Islet of Langerhans (tissue), 1 donor: ENCODE measurements around the gene OPRD1.
"Not testable (repeated sequence)": the region's sequence is repeated elsewhere in the genome, so short reads cannot be mapped to it uniquely, and the experiment has no call there.

ENCODE experiments used
- FAIRE-seq: peaks from one replicate; lab custom pipeline; 2011; peaks lifted over from hg19 to GRCh38; lab: Jason Lieb, UNC

OPRD1 gene

DNA sequence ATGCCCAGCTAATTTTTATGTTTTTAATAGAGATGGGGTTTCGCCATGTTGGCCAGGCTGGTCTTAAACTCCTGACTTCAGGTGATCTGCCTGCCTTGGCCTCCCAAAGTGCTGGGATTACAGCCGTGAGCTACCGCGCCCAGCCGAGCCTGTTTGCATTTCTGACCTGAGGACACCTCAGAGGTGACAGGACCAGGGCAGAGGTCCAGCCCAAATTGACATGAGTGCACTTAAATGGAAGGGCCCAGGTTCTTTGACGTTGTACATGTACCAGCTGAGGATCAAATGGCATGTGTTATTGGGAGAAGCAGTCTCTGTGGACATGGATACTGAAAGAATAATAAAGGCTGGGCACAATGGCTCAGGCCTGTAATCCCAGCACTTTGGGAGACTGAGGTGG lies 35.2 kb downstream of the OPRD1 start:
- not testable (repeated sequence) for FAIRE-seq

DNA sequence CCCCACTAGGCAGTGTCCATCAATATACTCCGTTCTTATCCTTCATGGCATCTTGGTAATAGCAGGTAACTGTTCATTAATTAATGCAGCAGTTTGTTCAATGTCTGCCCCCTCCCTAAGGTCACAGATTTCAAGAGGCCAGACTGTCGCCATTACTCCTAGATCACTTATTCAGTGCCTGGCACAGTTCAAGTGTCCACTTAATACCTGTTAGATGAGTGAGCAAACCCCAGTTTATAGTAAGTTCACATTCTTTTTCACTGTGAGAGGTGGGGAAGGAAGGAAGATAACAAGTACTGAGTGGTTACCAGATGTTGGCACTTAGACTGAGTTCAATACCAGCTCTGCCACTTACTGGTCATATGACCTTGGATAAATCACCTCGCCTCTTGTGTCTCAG lies 36.4 kb downstream of the OPRD1 start:
- no peak for FAIRE-seq

DNA sequence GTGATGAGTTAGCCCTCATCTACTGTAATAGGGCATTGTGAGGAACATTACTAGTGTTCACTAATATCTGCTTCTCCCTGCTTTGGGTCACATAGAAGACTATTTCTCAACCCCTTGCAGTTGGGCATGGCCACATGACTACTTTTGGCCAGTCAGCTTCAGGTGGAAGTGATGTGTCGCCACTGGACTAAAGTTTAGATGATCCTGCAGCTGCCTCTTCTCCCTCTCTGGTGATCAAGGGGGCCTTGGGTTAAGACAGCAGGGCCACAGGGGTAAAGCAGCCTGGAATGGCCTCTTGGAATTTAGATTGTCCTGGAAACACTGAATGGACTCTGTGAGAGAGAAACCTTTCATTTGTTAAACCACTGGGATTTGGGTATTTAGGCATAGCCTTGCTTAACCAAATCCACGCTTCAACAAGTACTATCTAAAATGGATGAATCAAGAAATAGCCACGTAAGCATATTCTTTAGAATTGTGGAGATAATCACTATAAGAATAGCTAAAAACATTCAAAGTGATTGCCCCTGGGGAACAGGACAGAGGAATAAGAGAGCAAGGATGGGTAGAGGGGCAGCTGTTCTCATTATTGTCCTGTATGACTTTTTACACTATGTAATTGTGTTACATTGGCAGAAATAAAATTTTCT lies 41.2 kb downstream of the OPRD1 start:
- FAIRE-seq = no peak

DNA sequence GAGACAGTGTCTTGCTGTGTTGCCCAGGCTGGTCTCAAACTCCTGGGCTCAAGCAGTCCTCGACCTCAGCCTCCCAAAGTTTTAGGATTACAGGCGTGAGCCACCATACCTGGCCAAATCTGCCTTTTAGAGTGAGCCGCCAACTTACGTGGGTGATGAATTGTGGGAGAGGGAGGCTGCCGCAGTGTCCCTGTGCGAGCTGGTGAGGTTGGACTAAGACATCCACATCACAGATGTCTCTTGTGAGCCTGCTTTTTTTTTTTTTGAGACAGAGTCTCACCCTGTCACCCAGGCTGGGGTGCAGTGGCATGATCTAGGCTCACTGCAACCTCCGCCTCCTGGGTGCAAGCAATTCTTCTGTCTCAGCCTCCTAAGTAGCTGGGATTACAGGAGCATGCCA lies 42.4 kb downstream of the OPRD1 start:
- not testable (repeated sequence) for FAIRE-seq

DNA sequence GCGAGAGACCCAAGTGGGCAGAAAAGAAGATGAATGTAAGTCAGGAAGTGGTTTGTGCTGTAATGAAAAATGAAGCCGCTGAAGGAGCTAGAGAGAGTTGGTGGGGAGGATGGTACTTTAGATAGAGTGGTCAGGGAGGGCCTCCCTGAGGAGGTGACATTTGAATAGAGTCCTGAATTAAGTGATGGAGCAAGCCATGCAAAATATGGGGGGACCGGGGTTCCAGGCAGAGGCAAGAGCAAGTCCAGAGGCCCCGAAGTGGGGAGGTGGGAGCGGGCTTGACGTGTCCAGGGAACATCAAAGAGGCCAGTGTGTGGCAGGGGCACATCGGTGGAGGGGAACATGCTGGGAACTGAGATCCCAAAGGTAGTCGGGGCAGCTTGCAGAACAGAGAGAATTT lies 43.1 kb downstream of the OPRD1 start:
- FAIRE-seq = no peak

DNA sequence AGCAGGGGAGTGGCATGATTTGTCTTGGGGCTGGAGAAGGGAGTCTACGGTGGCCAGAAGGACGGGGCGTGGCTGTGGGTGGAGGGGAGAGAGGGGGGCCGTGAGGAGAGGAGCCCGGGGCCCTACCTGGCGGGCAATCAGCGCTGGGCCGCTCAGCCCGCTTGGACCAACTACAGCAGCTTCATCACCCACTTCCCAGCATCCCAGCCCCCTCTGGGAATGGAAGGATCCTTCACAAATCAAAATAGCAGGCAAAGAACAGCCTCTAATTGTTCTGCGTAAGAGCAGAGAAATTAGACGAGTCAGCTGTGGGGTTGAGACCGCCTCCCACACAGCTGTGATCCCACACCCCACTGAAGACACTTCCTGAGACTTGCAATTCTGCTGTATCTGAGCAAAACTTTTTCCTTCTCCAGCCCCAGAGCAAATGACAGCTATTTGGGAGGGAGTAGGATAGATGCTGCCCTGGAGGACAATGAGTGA lies 43.5 kb downstream of the OPRD1 start:
- FAIRE-seq = no peak

DNA sequence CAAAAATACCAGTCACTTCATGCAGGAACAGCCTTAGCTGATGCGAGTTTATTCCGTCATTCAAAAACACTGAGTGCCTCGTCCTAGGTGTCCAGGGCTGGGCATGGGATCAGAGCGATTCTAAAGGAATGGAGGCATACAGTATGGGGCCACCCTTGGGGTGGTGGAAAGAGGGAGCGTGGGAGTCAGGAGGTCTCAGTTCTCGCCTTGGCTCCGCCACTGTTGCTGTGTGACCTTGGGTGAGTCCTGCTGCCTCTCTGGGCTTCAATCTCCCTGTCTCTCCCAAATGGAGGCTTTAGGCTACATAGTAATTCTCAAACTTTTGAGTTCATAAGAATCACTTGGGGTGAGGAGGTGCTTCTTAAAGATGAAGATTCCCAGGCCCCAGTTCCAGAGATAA lies 44.0 kb downstream of the OPRD1 start:
- no peak for FAIRE-seq

DNA sequence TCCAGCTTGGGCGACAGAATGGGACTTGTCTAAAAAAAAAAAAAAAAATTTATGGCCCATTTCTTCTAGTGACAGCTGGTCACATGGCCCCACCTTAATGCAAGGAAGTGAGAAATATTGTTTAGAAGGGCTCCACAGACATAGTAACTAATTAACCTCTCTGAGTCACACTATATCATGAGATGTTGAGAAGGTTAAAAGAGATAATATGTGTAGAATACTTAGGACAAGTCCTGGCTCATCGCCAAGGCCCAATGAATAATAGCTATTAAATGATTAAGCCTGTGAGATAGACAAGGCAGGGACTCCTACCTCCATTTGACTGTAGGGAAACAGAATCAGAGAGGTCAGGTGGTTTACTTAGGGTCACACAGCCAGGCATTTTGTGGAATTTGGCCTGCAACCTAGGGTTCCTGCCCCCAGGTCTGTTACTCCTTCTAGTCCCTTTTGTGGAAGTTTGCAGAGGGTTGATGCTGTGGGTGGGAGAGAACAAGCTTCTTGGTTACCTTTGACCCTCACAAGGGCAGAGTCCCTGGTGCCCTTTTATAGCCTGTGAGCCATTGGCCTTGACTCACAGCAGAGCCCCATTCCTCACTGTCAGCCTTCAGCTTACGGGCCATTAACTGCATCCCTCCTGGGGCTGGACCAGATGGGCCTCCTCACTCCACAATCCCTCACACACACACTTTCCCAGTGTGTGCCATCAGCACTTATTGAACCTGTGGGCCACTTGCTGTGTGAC lies 48.5 kb downstream of the OPRD1 start:
- no peak for FAIRE-seq

DNA sequence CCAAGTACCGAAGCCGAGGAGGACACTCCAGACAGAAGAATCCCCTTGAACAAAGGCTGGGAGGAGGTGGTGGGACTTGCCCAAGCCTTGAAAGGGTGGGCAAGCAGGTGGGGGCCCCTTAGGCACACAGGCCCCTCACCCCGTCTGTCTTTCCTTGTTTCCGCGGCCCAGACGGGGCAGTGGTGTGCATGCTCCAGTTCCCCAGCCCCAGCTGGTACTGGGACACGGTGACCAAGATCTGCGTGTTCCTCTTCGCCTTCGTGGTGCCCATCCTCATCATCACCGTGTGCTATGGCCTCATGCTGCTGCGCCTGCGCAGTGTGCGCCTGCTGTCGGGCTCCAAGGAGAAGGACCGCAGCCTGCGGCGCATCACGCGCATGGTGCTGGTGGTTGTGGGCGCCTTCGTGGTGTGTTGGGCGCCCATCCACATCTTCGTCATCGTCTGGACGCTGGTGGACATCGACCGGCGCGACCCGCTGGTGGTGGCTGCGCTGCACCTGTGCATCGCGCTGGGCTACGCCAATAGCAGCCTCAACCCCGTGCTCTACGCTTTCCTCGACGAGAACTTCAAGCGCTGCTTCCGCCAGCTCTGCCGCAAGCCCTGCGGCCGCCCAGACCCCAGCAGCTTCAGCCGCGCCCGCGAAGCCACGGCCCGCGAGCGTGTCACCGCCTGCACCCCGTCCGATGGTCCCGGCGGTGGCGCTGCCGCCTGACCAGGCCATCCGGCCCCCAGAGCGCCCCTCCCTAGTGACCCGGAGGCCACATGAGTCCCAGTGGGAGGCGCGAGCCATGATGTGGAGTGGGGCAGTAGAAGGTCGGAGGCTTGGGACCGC lies 50.8 kb downstream of the OPRD1 start:
- no peak for FAIRE-seq

DNA sequence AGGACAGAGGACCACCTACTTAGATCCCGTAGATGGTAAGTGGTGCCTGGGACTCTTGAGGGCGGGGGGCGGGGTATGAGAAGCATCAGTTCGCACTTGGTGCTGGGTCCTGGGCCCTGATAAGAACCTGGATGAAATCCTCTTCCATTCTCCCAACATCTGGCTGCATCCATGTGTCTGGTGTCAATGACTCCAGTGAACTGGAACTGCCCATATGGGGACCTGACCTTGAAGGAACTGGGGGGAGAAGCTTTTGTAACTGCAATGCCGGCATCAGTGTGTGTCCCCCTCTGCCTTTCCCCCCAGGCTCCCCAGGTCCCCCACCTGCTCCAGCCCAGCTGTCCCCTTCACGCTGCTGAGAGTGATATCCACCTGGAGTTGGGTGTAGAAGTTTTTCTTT lies 52.7 kb downstream of the OPRD1 start:
- no peak for FAIRE-seq

DNA sequence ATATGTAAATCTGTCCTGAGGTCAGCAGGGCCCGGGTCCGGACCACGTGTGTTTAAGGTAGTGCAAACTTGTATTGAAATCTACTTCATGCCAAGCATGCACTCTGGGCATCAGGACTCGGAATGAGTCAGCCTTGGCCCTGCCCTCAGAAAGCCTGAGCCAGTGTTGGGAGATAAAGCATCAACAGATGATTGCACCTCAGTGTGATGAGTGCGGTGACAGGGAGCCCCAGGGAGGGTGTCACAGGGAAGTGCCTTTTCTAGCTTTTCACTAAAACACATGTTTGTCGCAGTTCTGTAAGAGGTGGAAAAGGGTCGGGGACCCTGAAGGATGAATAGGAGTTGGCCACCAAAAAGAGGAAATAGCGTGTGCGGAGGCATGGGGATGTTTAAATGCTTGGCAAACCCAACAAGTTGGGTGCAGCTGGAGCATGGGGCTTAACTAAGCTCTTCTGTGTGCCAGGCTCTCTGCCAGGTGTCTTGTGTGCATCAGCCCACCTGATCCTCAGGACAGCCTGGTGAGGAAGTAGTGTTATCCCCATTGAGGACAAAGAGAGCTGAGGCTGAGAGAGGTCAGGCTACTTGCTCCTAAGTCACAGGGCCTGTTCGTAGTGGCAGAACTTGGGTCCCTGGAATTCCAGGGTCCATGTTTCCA lies 54.2 kb downstream of the OPRD1 start:
- no peak for FAIRE-seq

DNA sequence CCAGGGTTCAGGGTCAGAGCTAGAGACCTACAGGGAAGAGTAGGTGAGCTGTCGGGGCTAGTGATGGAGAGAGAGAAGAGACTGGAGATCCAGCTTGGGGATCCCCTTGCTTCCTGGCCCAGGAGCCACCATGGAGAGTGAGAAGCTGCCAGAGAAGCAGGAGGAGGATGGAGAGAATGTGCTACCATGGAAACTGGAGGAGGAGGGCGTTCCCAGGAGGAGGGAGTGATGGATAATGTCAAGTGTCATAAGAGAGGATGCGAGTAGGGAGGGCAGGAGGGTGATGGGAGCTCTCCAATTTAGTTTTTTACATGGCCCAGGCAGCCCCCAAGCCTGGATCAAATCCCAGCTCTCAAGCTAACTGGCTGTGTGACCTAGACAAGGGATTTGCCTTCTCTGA lies 55.9 kb downstream of the OPRD1 start:
- no peak for FAIRE-seq

DNA sequence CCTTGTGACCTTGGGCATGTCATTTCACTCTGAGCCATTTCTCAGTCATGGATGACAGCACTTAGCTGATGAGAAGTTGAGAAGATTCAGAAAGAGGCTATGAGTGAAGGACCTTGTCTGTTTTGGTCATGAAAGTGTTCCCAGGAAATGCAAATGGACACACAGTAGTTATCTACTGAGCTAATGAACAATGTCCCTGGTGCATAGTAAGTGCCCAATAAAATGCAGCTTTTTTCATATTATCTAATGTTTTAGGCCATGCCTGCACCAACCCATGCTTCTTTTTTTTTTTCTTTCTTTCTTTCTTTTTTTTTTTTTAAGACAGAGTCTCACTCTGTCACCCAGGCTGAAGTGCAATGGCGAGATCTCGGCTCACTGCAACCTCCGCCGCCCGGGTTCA lies 58.0 kb downstream of the OPRD1 start:
- no peak for FAIRE-seq

DNA sequence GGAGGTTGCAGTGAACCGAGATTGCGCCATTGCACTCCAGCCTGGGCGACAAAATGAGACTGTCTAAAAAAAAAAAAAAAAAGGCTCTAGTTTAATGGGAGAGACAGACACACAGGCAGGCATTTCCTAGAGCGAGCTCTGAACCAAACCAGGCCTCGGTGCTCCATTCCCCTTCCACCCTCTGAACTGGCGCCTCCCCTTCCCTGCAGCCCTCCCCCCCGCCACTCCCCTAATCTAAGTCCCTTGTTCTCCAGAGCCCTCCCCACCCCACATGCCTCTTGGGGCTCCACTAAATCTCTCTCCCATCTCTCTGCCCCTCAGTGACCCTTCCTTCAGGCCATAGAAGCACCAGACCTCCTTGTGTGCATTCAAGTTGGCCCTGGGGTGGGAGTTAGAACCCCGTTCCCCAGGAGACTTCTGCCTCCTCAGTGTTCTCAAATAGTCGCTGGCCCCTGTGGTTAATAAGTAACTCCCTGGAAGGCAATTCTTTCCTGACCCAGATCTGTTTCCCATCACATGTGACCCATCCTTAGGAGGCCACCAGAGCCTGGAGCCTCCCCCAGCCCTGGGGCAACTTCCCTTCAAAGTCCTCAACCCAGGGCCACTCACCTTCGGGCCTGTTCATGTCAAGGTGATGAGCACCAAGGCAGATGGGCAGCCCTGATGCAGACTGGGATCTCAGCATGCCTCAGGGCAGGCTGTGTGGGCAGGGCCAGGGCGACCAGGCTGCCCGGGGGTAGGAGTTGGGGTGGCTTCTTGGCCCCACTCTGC lies 59.8 kb downstream of the OPRD1 start:
- FAIRE-seq = no peak

DNA sequence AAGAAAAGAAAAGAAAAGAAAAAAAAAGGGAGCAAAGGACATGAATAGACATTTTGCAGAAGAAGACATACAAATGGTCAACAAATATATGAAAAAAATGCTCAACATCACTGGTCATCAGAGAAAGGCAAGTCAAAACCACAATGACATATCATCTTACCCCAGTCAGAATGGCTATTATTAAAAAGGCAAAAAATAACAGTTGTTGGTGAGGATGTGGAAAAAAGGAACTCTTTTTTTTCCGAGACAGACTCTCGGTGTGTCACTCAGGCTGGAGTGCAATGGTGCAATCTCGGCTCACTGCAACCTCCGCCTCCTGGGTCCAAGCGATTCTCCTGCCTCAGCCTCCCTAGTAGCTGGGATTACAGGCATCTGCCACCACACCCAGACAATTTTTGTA lies 63.2 kb downstream of the OPRD1 start:
- FAIRE-seq = not testable (repeated sequence)

DNA sequence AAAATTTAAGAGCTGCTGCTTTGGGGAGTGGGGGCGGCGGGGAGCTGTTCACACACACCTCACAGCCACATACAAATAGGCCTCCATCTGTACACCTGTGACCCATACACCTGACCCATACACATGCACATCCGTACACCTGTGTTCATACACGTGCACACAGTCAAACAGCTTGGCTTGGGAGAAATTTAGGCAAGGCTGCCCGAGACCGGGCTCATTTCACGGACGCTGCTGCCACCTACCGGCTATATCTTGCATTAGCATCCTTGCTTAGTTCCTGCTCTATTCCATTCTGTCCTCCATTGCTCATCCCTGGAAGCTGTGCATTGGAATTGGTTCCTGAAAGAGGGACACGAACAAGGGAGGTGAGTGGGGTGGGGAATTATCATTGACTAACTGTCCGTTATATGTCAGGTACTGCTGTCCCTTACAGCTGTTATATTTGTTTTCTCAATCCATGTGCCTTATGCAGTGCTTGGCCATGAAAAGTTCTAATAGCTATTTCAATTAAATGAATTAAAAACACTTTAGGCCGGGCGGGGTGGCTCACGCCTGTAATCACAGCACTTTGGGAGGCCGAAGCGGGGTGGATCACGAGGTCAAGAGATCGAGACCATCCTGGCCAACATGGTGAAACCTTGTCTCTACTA lies 65.3 kb downstream of the OPRD1 start:
- FAIRE-seq = peak; percentile 92

DNA sequence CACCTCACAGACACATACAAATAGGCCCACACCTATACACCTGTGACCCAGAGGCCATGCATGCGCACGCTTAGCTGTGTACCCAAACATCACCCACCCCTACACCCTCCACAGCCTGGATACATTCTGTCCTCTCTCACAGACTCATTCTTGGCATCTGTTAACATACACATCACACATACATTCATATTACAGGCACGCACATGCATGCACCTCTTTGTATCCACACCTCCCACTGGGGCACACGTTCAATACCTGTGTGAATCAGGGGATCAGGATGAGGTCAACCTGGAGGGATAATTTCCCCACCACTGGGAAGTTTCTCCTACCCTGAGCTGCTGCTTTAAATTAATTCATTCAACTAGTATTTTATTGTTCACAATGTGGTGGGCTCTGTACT lies 66.8 kb downstream of the OPRD1 start:
- FAIRE-seq = no peak

DNA sequence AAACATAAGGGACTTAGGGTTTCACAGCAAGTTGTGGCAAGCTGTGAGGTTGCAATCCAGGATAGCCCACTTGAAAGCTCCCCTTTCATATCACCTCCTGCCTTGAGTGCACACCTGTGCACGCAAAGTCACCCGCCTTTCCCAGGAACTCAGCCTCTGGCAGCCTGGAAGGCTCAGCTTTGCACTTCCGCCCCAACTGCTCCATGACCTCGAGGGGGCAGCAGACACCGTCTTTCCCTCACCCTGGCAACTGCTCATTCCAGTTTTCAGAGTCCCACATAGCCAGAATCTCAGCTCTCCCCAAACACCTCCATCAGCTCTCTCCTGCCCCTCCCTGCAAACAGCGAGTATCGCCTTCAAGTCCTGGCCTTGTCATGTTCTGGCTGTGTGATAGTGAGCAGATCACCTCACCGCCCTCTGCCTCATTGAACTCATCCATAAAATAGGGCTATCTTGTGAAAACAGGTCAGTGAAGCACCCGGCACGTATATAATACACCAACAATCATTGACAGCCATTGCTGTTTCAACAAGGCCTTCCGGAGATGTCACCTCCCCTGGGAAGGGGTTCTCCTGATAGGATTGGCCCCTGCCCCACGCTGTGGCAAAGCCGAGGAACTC lies 70.1 kb downstream of the OPRD1 start:
- FAIRE-seq = peak; percentile 58

DNA sequence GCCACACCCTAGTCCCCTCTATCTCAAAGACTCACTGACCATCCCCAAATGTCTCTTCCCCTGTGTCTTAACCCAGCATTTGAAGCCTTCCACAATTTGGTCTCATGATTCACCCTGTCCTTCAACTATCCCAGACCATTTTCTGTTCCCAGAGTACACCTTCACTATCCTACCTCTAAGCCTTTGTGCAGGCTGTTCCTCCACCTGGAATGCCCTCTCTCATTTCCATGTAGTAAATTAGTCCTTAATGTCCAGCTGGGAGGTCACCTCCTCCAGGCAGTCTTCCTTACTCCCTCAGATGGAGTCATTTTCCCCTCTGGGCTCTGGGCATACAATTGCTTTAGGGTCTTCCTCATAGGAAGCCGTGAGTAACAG lies 71.3 kb downstream of the OPRD1 start:
- no peak for FAIRE-seq

DNA sequence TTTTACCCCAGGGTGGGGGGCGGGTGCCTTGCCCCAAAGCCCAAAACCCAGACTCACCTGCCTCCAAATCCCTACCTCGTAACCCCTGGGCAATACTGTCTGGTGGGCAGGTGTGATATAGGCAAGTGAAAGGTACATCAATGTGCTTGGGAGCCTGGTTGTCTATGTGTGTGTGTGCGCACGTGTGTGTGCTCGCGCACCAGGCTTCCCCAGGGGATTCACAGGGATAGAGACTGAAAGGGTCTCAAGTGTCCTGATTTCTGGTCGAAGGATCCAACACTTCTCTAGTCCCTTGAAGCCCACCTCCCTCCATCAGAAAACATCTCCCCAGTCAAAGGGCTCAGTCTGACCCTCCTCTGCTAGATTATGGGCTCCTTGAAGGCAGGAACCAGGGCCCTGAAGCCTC lies 73.5 kb downstream of the OPRD1 start:
- FAIRE-seq = no peak
